ENCODE measurements around the gene LRRC53. TPM values are rescaled to one million over a fixed set of nuclear protein-coding genes. Genes with fewer than 3 reads are reported as not detected.

Gene LRRC53
- total RNA-seq, 1 donor from 2014 or later = not detected

- intact Hi-C loops (cut with DNase I) = no loop called here
- Histone ChIP-seq H3K27me3 (ENCODE audit: low read depth) (no peaks in the 10 kb centered on the region), H3K4me1 (no peaks in the 10 kb centered on the region)
Measured at GRCh38 chr1:74455390-74455789, 57.0 kb downstream of the LRRC53 start.

GRCh38 chr1:74453277-74453676 is 59.1 kb downstream of the LRRC53 start:
- H3K36me3 ChIP-seq = no peaks in the 10 kb centered on the region
- no peak overlapping the region for H3K4me3 ChIP-seq
- H3K27me3 ChIP-seq (ENCODE audit: low read depth) = no peaks in the 10 kb centered on the region
- intact Hi-C loops (cut with DNase I) = no loop called here
- H3K4me1 ChIP-seq = no peaks in the 10 kb centered on the region
- no peaks in the 10 kb centered on the region for H3K9me3 ChIP-seq
- H3K27ac ChIP-seq = no peak overlapping the region
- no peak for ATAC-seq
- no peak for DNase-seq
- no peak for TF ChIP-seq CTCF (IDR thresholded peaks at IDR 0.05)

More at GRCh38 chr1:74455390-74455789, 57.0 kb downstream of the LRRC53 start:
- DNase-seq (no peak), ATAC-seq (no peak)
- no peak for TF ChIP-seq CTCF (IDR thresholded peaks at IDR 0.05)
- Histone ChIP-seq H3K4me3 (no peak overlapping the region), H3K36me3 (no peaks in the 10 kb centered on the region), H3K9me3 (no peaks in the 10 kb centered on the region), H3K27ac (no peak overlapping the region)

GRCh38 chr1:74452035-74452434 is 60.4 kb downstream of the LRRC53 start:
- H3K4me1 ChIP-seq = no peaks in the 10 kb centered on the region
- no peaks in the 10 kb centered on the region for H3K36me3 ChIP-seq
- intact Hi-C loops (cut with DNase I) = no loop called here
- TF ChIP-seq CTCF (IDR thresholded peaks at IDR 0.05) = no peak
- no peak for ATAC-seq
- no peaks in the 10 kb centered on the region for H3K9me3 ChIP-seq
- no peaks in the 10 kb centered on the region for H3K27me3 ChIP-seq (ENCODE audit: low read depth)
- H3K27ac ChIP-seq = no peak overlapping the region
- no peak overlapping the region for H3K4me3 ChIP-seq
- DNase-seq = no peak

- H3K9me3 ChIP-seq = no peaks in the 10 kb centered on the region
- intact Hi-C loops (cut with DNase I) = no loop called here
- H3K27ac ChIP-seq = no peak overlapping the region
- H3K4me3 ChIP-seq = no peak overlapping the region
- H3K4me1 ChIP-seq = no peaks in the 10 kb centered on the region
- no peak for DNase-seq
- no peaks in the 10 kb centered on the region for H3K27me3 ChIP-seq (ENCODE audit: low read depth)
- no peak for ATAC-seq
- H3K36me3 ChIP-seq = no peaks in the 10 kb centered on the region
- TF ChIP-seq CTCF (IDR thresholded peaks at IDR 0.05) = no peak
Measured at GRCh38 chr1:74437035-74437434, 75.4 kb downstream of the LRRC53 start.

GRCh38 chr1:74436078-74436477 is 76.3 kb downstream of the LRRC53 start:
- H3K36me3 ChIP-seq = no peaks in the 10 kb centered on the region
- no peak overlapping the region for H3K4me3 ChIP-seq
- H3K9me3 ChIP-seq = no peaks in the 10 kb centered on the region
- TF ChIP-seq CTCF (IDR thresholded peaks at IDR 0.05) = no peak
- intact Hi-C loops (cut with DNase I) = no loop called here
- H3K27me3 ChIP-seq (ENCODE audit: low read depth) = no peaks in the 10 kb centered on the region
- no peaks in the 10 kb centered on the region for H3K4me1 ChIP-seq
- DNase-seq = no peak
- no peak for ATAC-seq
- H3K27ac ChIP-seq = no peak overlapping the region

- Histone ChIP-seq H3K4me1 (no peaks in the 10 kb centered on the region), H3K27ac (no peak overlapping the region), H3K27me3 (ENCODE audit: low read depth) (no peaks in the 10 kb centered on the region), H3K9me3 (no peaks in the 10 kb centered on the region), H3K36me3 (no peaks in the 10 kb centered on the region), H3K4me3 (no peak overlapping the region)
- DNase-seq = no peak
- ATAC-seq = no peak
- intact Hi-C loops (cut with DNase I) = no loop called here
- TF ChIP-seq CTCF (IDR thresholded peaks at IDR 0.05) = no peak
Measured at GRCh38 chr1:74434321-74434720, 78.1 kb downstream of the LRRC53 start.
